Measurements from ENCODE around the gene RIN3.

The RIN3 gene

GRCh38 chr14:92531106-92531873 is 17.7 kb downstream of the RIN3 start:
- DNase-seq (ENCODE audit: low spot score) = no peak

- no peak for DNase-seq (ENCODE audit: low spot score)
Measured at GRCh38 chr14:92532490-92533163, 19.0 kb downstream of the RIN3 start.

- DNase-seq (ENCODE audit: low spot score) = no peak
Measured at GRCh38 chr14:92534932-92535643, 21.5 kb downstream of the RIN3 start.

- peak; percentile 32 for DNase-seq (ENCODE audit: low spot score)
Measured at GRCh38 chr14:92536231-92536630, 22.6 kb downstream of the RIN3 start.

- DNase-seq (ENCODE audit: low spot score) = no peak
Measured at GRCh38 chr14:92538412-92538985, 24.9 kb downstream of the RIN3 start.

- no peak for DNase-seq (ENCODE audit: low spot score)
Measured at GRCh38 chr14:92539419-92539818, 25.8 kb downstream of the RIN3 start.

GRCh38 chr14:92539875-92540274 is 26.3 kb downstream of the RIN3 start:
- no peak for DNase-seq (ENCODE audit: low spot score)

GRCh38 chr14:92540472-92541048 is 27.0 kb downstream of the RIN3 start:
- peak; percentile 97 for DNase-seq (ENCODE audit: low spot score)

GRCh38 chr14:92542766-92543554 is 29.4 kb downstream of the RIN3 start:
- no peak for DNase-seq (ENCODE audit: low spot score)

- no peak for DNase-seq (ENCODE audit: low spot score)
Measured at GRCh38 chr14:92544051-92544720, 30.6 kb downstream of the RIN3 start.

GRCh38 chr14:92546347-92547053 is 32.9 kb downstream of the RIN3 start:
- peak; percentile 59 for DNase-seq (ENCODE audit: low spot score)

- DNase-seq (ENCODE audit: low spot score) = no peak
Measured at GRCh38 chr14:92549105-92549858, 35.7 kb downstream of the RIN3 start.

GRCh38 chr14:92549859-92550230 is 36.3 kb downstream of the RIN3 start:
- no peak for DNase-seq (ENCODE audit: low spot score)

- no peak for DNase-seq (ENCODE audit: low spot score)
Measured at GRCh38 chr14:92551044-92551841, 37.7 kb downstream of the RIN3 start.

GRCh38 chr14:92552066-92552465 is 38.5 kb downstream of the RIN3 start:
- DNase-seq (ENCODE audit: low spot score) = no peak

- peak; percentile 73 for DNase-seq (ENCODE audit: low spot score)
Measured at GRCh38 chr14:92553438-92553837, 39.9 kb downstream of the RIN3 start.

GRCh38 chr14:92555465-92556111 is 42.0 kb downstream of the RIN3 start:
- no peak for DNase-seq (ENCODE audit: low spot score)

GRCh38 chr14:92556255-92556741 is 42.7 kb downstream of the RIN3 start:
- DNase-seq (ENCODE audit: low spot score) = no peak
